ENCODE results near the gene DHRS7B. TPM values are rescaled to one million over a fixed set of nuclear protein-coding genes. Genes with fewer than 3 reads are reported as not detected.

Gene DHRS7B
- total and polyA plus RNA-seq, 9 of the 15 experiments (the other 6 are each of a cell fraction or from before 2014, with no cell fraction given), result 8.0 to 30.7 (median 14.8) TPM

DNA sequence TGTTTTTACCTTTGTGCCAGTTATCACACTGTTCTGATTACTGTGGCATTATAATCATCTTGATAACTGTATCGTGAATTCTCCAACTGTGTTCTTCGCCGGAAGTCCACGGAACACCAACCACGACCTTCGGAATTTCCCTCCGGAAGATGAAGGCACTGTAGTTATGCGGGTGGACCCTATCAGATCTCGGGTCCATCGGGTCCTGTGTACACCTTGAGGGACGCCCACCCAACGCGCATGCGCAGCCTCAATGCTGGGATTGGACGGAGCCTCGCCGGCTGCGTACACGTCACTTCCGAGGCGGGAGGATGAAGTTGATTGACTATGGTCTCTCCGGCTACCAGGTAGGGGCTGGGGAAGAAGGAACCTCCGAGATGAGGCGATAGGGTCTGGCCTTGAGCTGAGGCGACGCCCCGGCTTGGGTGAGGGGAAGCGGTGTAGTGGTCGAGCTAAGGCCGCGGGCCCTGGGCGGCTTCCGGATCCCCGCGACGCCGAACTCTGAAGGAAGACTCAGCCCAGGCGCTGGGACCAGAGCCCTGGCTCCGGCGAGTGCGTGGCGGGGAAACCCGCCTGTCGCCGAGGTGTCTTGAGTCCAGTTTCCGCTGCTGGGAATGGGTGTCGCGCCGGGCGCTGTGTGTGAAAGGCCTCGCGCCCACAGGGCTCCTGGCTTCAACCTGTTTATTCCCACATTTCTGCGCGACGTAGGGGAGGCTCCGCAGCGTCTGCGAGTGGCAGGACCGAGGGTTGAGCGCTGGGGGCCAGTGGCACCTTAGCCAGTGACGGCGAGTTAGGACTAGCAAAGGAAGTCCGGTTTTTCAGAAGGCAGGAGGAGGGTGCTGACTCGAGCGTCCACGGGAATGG lies at the start of gene DHRS7B (continued):
- TF ChIP-seq RBM22 (IDR thresholded peaks at IDR 0.05; ENCODE audit: low read depth, low read length, poor library complexity, severe bottlenecking) (no peak), HDGF (IDR thresholded peaks at IDR 0.05) (no peak), KLF1 (tag; IDR thresholded peaks at IDR 0.05) (0 out of 2 replicates have a peak, but pooled peaks have one; percentile 17), SMARCC2 (IDR thresholded peaks at IDR 0.05; ENCODE audit: low read depth) (no peak), STAT5B (CRISPR knock-in tag; IDR thresholded peaks at IDR 0.05) (no peak), ZKSCAN1 (IDR thresholded peaks at IDR 0.05; ENCODE audit: low read depth, low read length) (no peak), PHB2 (IDR thresholded peaks at IDR 0.05; ENCODE audit: low read depth) (no peak), MBD2 (IDR thresholded peaks at IDR 0.05; ENCODE audit: borderline replicate concordance, low read depth) (peak; percentile 52; the same call in 1 of the 2 replicates), MAZ (CRISPR knock-in tag; conservative IDR thresholded peaks at IDR 0.05 in 1 of 2, IDR thresholded peaks at IDR 0.05 in 1 of 2) (peak in 1 of 2 experiments; percentile 49; a peak in 1 of 4 replicates)
- TF ChIP-seq, protein P1, sequence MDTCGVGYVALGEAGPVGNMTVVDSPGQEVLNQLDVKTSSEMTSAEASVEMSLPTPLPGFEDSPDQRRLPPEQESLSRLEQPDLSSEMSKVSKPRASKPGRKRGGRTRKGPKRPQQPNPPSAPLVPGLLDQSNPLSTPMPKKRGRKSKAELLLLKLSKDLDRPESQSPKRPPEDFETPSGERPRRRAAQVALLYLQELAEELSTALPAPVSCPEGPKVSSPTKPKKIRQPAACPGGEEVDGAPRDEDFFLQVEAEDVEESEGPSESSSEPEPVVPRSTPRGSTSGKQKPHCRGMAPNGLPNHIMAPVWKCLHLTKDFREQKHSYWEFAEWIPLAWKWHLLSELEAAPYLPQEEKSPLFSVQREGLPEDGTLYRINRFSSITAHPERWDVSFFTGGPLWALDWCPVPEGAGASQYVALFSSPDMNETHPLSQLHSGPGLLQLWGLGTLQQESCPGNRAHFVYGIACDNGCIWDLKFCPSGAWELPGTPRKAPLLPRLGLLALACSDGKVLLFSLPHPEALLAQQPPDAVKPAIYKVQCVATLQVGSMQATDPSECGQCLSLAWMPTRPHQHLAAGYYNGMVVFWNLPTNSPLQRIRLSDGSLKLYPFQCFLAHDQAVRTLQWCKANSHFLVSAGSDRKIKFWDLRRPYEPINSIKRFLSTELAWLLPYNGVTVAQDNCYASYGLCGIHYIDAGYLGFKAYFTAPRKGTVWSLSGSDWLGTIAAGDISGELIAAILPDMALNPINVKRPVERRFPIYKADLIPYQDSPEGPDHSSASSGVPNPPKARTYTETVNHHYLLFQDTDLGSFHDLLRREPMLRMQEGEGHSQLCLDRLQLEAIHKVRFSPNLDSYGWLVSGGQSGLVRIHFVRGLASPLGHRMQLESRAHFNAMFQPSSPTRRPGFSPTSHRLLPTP (IDR thresholded peaks at IDR 0.05; ENCODE audit: borderline replicate concordance, extremely low read depth, insufficient read length), result no peak
